Measurements from ENCODE around the gene ADAMTS15.

The ADAMTS15 gene

DNA sequence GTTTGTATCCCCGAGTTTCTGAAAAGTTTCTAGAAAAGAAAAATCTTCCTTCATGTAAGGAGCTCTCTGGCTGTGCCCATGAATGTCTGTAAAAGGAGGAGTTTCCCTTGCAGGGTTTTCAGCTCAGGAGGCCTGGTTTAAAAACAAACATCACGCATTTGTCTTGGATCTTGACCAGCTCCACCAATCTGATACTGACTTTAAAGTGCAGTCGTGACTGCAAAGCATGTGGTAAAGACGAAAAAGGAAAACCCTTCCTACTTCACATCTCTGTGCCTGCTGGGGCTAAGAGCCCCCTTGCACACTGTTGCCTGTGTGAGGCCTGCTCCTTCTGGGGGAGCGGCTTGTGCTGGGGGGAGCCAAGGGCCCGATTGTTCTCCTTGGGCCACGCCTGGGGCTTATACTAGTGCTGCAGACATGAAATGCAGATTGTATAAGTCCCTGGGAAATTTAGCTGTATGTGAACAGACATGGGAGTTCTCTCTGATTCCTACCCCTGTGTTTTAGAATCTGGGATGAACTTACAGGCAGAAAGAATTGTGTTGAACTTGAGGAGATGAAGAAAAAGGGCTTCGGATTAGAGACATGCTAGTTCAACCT, 62.1 kb downstream of the ADAMTS15 start:
- no peak for DNase-seq (ENCODE audit: low read depth, low spot score)

DNA sequence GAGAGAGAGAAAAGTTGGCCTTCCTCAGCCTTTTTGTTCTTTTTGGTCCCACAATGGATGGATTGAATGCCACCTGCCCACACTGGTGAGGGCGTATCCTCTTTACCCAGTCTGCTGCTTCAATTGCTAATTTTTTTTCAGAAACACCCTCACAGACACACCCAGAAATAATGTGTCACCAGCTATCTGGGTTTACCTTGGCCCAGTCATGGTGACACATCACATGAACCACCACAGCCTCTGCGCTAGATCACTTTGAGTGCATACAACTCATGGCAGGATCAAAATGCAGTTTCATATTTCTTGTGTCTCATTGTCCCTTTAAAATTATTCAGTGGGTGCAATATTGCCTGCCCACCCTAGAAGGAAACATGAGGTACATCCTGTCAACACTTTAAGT, 63.3 kb downstream of the ADAMTS15 start:
- DNase-seq (ENCODE audit: low read depth, low spot score): no peak

DNA sequence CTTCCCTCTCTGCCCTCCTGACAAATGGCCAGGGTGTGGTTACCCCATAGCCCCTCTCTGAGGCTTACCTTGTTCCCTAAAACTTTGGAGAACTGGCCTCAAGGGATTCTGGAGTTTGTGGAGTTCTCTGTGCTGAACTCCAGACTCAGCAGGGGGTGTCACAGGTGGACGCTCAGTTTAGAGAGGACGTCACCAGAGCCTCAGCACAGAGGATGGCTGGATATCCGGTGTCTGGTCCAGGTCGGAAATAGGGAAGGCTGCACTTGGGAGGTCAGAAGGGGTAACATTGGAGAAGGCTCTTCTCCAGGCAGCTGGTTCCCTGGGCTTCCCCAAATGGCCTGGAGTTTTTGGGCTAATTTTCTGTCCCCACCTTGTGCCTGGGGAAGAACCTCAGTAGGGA, 64.2 kb downstream of the ADAMTS15 start:
- DNase-seq (ENCODE audit: low read depth, low spot score): no peak

DNA sequence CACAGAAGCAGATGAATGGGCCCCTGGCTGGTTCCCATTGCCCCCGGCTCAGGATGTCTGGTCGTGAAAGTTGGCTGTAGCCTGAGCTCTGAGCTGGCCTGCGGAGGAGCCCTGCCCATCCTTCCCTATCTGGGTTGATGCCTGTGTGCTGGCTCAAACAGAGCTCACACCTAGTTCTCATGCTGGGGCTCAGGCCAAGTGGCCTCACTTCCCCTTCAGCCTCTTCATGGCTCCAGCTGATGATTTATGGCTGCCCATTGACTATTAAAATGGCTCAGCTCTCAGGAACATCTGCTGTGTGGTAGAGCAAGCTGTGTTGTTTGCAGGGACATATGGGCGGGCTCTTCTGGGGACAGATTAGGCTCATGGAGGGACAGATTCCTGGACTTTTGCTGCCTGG, 64.7 kb downstream of the ADAMTS15 start:
- DNase-seq (ENCODE audit: low read depth, low spot score): no peak

DNA sequence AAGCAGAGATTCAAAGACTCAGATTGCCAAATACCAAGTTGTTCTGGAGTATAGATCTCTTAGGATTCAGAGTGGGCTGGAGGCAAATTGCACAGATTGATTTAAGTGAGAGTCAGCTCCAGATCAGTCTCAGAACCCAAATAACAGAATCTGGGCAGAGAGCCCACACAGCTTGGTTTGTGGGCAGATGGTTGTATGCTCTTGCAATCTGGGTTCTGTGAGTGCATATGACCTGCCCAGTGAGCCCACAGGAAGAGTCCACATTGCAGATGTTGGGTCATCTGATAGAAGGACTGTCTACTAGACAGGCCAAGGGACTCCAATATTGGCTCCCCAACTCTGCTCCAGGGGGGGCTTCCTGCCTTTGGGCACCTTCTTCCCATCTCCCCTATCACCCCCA, 65.9 kb downstream of the ADAMTS15 start:
- no peak for DNase-seq (ENCODE audit: low read depth, low spot score)

DNA sequence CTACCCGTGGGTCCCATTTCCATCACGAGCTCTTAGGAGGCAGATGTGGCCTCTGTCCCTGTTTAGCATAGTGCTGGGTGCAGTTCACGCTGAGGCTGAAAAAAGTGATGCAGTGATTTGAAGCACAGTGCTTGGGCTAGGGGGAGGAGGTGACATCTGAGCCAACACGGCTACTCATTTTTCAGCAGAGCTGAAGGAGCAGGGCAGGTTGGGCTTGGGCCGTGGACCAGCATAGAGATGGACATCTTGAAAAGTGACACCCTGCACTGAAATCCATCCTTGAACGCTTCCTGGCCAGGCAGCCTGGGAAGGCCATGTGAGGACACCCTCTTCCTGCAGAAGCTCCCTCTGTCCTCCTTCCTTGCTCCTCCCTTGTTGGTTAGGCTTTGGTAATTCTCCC, 66.4 kb downstream of the ADAMTS15 start:
- DNase-seq (ENCODE audit: low read depth, low spot score): no peak

DNA sequence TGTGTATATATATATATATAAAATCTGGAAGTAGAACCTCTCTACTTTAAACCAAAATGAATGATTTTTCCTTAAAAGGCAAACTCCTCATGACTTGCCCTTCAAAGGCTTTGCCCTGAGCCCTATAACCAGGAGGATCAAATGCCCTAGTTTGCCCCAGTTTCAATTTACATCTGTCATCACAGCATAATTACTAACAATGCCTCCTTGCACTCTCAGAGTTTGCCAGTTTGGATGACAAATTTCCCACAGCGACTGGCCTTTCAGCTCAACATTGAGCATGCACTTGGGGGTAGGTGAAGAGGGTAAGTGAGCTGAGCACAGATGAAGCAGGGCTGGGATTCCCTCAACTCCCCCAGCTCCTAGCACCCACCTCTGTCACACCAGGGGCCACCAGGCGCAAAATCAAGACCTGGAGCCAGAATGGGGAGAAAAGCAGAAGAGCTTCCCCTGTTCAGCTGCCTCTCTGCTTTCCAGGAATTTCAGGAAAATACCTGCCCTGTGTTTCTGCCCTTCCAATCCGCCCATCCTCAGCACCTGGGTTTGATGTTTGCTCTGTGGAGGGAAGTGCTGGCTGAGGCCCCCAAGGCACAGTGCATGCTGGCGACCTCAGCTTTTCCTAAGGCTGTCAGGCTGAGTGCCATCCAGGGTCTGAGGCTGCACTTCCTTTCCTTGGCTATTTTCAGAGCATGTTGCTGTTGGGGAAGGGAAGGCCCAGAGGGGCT, 67.5 kb downstream of the ADAMTS15 start:
- DNase-seq (ENCODE audit: low read depth, low spot score): no peak

DNA sequence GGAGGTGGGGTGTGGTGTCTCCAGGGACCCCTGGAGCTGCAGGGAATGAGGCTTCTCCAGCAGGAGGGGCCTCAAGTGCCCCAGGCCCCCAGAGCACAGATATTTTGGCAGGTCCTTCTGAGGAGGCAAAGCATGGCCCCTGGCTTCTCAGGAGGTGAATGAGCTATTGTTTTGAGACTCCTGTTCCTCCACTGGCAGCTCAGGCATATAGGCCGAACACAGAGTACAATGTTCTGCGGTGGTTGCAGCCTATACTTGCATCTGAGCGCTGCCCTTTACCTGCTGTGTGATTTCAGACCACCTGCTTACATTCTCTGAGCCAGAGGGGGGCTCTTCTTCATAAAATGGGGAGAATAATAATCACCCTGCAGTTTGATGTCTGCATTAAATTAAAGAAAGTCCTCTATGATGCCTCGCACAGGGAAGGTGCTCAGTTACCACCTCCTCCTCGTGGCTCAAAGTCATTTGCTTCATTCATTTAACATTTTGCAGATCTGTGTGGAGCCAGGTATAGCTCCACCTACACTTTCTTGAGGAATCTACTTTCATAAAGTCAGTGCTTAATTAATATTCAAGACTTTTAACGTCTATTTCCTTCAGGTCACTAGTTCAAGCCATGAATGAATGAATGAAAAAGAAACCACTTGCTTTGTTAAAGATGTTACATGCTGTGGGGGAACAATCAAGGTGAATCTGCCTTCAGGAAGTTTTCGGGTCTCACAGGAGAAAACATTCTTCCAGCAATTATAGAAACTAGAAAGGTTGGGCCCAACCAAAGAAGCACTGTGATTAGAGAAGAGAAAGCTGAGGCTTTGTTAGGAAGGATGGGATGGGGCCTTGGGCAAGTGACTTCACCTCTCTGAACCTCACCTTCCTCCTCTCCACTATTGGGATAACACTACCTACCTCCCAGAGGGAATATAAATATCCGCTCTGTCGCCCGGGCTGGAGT, 68.4 kb downstream of the ADAMTS15 start:
- DNase-seq (ENCODE audit: low read depth, low spot score): no peak

DNA sequence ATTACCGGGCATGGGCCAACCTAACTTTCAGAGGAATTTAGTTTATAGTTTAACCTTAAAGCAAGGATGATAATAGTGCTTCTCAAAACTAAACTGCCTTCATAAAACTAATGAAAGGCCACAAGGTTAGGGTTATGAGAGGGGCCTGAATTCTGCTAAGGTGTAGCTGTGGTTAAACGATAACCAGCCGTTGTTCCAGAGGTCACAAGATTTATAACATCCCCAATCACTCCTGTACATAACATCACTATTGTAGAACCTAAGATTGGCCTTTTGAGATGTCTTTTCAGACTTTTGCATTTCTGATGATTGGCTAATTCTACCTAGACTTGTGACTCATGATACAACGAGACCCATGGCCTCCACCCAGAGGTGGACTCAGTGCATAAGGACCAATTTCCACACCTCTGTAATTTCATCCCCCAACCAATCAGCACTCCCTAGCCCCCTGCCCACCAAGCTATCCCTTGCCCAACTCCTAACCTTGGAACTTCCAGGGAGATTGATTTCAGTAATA, 69.8 kb downstream of the ADAMTS15 start:
- DNase-seq (ENCODE audit: low read depth, low spot score): no peak

DNA sequence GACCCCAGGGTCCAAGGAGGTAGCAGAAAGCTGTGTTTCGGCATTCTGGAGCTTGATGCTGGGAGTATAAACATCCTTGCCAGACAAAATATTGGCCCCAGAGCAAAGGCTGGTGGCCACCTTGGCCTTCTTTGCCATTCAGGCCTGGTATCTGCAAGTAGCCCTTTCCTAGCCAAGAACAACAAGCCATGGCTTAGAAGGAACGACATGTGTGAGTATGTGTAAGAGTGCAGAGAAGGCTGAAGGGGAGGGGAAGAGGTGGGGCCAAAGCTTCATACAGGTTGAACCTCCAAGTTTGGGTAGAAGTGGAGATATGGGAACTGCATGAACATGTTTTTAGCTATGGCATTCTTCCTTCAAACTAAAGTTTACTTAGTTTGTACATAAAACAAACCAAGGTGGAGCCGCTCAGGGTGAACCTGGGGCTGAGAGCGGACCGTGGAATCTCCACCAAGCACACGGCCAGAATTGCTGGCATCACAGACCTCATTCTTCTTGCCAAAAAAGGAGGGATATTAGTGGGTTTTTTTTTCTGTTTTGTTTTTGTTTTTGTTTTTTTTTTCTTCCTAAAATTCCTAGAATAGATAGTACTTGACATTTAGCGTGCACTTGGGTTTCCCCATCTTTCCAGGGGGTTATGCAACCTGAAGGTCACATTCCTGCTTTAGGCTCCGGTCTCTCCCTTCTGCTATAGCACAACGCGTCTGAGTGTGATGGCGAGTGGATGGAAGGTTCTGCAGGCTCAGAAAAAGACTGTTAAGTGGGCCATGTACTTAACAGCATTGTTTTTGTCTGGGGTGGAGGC, 70.9 kb downstream of the ADAMTS15 start:
- DNase-seq (ENCODE audit: low read depth, low spot score): no peak

DNA sequence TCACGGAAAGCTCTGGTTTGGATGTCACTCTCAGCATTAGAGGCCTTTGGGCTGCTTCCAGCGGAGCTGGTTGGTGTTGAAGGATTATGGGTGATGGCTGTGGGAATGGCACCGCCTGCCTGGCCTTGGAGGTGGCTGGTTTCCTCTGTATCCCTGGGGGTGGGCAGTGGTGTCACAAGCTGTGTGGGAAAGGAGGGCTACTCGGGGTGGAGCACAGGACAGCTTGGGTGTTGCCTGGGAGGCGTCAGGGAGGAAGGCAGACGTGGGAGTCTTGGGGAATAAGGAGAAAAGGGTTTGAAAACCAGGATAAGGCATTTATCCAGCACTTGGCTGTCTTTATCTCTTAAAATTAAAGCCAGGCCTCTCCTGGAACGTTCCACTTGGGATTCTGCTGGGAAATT, 71.8 kb downstream of the ADAMTS15 start:
- no peak for DNase-seq (ENCODE audit: low read depth, low spot score)

DNA sequence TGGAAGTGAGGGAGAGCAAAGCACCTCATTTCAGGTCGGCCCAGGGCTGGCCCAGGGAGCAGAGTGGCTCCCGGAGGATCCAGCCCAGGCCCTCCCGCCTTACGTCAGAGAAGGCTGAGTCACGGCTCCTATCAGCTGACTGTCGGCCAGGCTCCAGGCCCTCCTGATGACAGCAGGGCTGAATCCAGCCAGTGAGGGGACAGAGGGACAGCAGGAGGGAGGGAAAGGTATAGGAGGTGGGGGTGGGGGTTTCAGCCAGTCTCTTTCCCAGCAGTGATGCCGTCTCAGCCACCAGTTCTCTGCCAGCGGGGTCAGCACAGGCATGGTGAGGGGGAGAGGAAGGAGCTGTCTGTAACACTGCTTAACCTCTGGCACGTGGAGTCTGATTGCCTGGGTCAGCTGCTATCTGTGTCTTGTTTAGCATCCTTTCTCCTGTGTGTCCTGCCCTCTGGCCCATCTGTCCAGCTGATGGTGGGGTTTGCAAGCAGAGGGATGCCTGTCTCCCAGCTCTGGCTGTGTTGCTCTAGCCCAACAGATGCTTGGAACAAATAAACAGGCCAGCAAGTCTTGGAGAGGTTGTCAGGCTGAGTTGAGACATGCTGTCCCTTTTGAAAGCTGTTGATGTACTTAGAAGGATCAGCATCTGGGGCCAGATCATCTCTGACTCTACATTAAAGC, 74.0 kb downstream of the ADAMTS15 start:
- no peak for DNase-seq (ENCODE audit: low read depth, low spot score)

DNA sequence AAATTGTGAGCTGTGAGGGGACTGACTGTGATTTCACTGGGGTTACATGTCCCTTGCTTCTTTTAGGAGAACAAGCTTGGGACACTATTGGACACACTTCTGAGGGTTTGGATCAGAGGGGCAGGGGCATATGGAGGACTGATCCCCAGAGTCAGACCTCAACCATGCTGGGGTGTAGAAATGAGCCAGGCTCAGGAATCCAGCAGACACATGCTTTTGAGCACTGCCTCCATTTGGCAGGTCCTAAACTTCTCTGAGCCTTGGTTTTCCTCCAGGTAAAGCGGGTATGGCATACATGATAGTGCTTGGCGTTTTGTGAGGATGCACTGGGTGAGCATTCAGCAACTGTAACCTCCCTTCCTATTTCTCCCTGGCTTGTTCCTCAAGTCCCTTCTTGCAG, 74.7 kb downstream of the ADAMTS15 start:
- no peak for DNase-seq (ENCODE audit: low read depth, low spot score)

DNA sequence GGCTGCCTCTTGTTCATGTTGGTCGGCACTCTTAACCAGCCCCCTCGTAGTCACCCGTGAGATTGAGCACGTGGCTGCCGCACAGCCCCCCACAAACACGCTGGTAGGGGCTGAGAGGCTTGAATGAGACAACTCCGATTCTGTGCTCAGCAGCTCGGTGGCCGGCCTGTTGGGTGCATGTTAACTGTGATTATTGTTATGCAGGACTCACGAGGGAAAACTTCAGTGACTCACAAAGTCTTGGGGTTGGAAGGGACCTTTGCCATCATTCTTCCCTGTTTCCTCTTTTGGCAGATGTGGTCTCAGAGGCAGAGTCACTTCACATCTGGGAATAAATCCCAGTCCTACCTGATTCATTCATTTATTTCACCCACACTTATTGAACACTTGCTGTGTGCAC, 75.2 kb downstream of the ADAMTS15 start:
- no peak for DNase-seq (ENCODE audit: low read depth, low spot score)

DNA sequence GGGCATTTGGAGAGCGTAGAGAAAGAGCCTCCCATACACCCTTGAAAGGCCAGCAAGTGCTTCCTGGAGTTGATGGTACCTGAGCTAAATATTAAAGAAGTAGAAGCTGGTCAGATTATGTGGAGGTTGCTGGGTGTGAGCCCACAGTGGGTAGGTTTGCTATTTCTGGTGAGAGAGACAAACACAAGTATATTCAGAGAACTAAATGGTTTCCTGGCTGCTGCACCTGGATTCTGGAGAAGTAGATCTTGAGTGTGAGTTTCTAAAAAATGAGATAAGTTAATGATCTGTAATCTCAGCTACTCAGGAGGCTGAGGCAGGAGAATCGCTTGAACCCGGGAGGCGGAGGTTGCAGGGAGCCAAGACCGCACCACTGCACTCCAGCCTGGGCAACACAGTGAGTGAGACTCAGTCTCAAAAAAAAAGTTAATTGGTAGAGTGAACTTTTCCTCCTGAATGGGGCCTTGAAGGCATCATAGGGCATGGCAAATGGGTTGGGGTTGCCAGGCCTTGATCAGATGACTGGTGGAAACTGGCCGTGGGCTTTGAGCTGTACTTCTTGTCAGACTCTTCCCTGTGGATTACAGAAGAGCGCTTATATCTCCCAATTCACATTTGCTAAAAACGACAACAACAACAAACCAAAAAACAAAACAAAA, 75.8 kb downstream of the ADAMTS15 start:
- no peak for DNase-seq (ENCODE audit: low read depth, low spot score)

DNA sequence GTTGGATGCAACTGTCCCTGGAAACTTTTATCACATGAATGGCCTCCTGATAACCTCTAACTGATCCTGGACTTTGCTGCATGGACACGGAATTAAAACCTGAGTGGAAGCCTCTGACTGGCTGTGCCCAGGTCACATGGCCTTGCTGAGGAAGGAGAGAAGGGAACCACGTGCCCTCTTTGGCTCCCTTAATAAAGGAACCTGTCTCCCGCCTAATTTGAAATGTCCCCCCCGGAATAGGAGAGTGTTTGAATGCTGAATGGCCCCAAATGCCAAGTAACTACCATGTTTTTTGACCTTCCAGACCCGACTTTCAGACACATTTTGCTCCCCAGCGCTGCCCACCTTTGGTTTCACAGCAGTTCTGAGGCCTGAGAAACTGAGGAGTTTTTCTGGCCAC, 76.9 kb downstream of the ADAMTS15 start:
- DNase-seq (ENCODE audit: low read depth, low spot score): no peak
